NCI-H2029 (cell line): ENCODE results near the gene GPS2.
"Not testable (repeated sequence)": the region's sequence is repeated elsewhere in the genome, so short reads cannot be mapped to it uniquely, and the experiment has no call there.

Experiments used
- DNase-seq: peaks from one replicate; lab custom pipeline; 2025; lab: John Stamatoyannopoulos, UW

Gene GPS2

GRCh38 chr17:7336240-7337175, 21.3 kb upstream of the GPS2 start, which contains the start of gene ACAP1:
Gene ACAP1 (plus strand): TSS chr17:7336529. CDS start chr17:7336735, 206 bp downstream.
- DNase-seq = no peak

DNA sequence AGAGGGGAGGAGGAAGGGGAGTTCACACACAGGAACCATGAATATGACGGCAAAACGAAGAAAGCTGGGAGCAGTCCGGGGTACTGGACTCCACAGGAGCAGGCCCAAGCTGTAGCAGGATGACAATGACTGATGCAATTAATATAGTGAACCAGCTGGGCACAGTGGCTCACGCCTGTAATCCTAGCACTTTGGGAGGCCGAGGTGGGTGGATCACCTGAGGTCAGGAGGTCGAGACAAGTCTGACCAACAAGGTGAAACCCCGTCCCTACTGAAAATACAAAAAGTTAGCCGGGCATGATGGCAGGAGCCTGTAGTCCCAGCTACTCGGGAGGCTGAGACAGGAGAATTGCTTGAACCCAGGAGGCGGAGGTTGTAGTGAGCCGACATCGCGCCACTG, 20.6 kb upstream of the GPS2 start:
- DNase-seq = not testable (repeated sequence)

DNA sequence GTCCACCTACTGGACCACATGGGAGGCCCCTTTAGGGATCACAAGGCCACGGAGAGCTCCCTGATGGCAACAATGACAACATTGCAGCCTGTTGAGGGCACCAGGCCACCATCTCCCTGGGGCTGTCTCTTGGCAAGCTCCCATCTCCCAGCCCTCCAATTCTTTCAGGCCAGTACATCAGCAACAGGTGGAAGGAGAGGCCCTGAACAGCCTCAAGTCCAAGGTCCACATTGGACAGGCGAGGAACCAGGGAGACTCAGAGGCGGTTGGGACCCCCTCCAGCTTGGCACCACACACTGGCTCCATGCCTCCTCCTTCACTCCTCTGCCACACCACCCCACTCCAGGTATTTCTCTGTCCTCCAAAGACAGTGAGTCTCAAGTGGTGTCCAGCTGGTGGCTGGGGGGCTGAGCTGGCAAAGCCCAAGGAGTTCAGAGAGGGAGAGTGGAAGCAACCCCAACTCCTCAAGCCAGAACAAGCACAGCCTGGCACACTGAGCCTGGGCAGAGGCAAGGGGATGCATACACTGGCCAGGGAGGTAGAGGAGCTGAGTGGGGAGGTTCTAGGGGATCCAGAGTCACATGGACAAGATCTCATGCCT, 19.9 kb upstream of the GPS2 start:
- no peak for DNase-seq

DNA sequence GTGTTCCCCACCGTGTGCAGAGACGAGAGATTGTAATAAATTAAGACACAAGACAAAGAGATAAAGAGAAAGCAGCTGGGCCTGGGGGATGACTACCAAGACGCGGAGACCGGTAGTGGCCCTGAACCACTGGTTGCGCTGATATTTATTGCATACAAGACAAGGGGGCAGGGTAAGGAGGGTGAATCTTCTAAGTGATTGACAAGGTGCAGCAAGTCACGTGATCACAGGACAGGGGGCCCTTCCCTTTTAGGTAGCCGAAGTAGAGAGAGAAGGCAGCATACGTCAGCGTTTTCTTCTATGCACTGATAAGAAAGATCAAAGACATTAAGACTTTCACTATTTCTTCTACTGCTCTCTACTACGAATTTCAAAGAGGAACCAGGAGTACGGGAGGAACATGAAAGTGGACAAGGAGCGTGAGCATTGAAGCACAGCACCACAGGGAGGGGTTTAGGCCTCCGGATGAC, 17.5 kb upstream of the GPS2 start:
- DNase-seq = not testable (repeated sequence)

GRCh38 chr17:7332111-7332510, 17.0 kb upstream of the GPS2 start:
- DNase-seq = no peak

DNA sequence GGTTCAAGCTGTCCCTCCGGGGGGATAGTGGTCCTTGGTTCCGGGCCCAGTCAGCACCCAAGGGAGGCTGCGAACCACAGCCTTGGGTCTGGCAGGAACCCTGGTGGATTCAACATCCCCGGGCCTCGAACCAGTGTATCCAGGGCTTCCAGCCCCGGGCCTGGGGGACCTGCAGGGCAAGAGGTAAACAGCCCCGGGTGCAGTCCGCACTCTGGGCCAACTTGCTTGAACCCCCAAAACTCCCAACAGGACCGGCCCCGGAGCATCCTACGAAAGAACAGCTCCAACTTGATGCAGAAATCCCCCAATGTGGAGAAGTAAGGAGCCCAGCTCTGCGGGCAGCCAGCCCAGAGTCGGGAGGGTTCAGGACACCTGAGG, 15.5 kb upstream of the GPS2 start:
- DNase-seq = no peak

- DNase-seq = peak; percentile 24
Observed at GRCh38 chr17:7329997-7330637, 15.0 kb upstream of the GPS2 start.

DNA sequence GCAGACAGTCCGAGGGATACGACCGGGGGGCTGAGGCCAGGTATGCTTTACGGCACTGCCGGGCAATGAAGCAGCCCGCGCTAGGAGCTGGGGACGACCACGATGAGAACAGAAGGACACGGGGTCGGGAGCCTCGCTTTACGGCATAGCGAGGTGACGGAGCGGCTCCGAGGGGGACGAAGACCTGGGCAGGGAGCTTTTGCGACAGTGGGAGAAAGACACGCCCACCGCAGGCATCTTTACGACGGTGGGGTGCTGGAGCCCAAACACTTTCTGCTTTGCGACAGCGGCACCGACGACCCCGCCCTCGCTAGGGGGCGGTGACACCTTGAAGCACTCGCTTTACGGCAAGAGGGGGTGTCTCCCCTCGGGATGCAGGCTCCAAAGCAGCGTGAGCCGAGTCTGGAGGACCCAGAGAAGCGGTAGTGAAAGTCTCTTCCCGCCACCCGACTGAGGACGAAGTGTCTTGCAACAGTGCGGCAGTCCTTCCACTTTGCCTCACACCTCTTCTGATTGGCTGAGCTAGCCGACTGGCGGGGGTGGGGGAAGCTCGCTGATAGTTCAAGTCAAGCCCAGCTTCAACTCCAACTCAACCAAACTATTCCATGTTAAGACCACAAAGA, 14.3 kb upstream of the GPS2 start:
- peak; percentile 93 for DNase-seq

DNA sequence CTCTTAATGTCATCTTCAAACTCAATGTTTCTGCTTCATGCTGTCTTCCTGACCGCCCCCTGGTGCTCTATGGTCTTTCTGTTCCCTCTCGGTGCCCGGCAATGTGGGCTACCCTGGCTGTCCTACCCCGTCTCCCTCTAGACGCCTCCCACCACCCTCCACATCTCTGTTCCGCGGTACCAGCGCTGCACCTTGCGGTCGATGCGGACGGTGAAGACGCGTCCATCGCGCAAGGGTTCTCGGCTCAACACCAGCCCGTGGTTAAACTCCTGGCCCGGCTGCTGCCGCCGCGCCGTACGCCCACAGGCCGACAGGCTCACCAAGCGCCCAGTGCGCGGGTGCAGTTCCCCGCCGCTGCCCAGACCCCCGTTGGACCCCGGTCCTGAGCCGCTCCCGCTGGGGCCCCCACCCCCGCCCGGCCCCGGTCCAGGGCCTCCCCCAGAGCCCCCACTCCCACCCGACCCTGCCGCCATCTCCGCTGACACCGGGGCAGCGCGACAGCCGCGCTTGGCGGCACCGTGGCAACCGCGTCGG, 13.7 kb upstream of the GPS2 start, which contains the start of gene NEURL4:
Gene NEURL4 (minus strand): TSS at position 496 of the 534 bp plus-strand sequence. CDS start 23 bp downstream, at position 473.
- DNase-seq = no peak

GRCh38 chr17:7328009-7328408, 12.8 kb upstream of the GPS2 start:
- no peak for DNase-seq

DNA sequence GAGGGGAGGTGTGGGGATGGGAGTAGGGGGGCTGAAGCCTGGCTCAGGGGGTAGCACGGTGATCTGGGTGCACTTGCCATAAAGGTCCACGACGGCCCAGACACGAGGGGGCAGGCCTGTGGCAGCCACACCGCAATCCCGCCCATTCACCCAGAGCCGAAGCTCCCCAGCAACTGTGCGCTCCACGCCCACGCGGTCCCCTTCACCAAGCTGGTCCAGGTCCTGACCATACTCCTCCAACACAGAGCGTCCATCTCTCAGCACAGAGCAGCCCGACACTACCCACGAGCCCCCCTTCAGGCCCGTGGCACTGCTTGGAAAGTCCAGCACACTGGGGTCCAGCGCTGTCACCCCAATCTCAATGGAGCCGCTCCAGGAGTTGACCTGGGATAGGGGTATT, 12.3 kb upstream of the GPS2 start:
- no peak for DNase-seq

GRCh38 chr17:7327056-7327455, 11.9 kb upstream of the GPS2 start:
- DNase-seq = no peak

DNA sequence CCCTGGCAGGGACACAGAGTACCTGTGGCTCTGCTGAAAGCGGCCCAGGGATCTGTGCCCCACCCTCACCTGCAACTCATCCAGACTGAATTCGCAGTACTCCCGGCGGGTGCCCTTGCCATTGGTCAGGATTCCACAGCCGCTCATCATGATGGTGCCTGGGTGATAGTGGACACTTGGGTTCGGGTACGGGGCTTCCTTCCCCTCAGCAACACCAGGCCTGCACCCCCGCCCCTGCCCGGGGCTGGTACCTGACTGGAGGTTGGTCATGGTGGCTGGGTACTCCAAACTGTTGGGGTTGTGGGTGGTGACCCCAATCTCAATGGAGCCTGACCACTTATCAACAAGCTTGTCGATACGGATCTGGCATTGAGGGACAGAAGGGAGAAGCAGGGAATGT, 11.0 kb upstream of the GPS2 start:
- no peak for DNase-seq

- DNase-seq = no peak
Observed at GRCh38 chr17:7325031-7325528, 9.9 kb upstream of the GPS2 start.

- no peak for DNase-seq
Observed at GRCh38 chr17:7324438-7324779, 9.2 kb upstream of the GPS2 start.

DNA sequence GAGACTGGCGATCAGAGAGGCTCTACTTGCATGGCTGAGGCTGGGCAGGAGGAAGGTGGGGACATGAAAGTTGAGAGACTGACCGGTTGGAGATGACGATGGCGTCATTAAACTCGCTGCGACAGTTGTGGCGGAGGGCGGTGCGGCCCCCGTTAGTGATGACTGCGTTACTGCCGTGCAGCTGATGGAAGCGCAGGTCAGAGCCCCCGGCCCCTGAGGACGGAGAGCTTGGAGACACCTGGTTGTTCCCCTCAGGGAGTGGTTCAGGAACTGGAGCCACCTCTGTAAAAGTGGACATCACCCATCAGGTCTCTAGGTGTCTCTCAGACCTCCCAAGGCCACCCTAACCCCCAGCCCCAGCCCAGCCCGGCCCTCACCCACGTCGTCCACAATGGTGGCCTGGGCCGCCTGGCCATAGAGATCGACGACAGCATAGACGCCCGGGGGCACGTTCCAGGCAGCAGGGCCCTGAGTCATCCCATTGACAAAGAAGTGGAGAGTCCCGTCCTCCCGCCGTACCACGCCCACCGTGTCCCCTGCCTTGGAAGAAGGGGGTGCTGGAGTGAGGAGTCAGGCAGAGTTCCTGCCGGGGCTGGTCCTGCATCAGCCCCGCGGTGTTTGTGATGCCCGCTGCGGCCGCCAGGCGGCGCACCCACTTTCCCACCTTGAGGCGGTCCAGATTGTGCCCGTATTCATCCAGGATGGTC, 8.7 kb upstream of the GPS2 start:
- DNase-seq = no peak

- peak; percentile 17 for DNase-seq
Observed at GRCh38 chr17:7322520-7323194, 7.5 kb upstream of the GPS2 start.

- DNase-seq = no peak
Observed at GRCh38 chr17:7321466-7321865, 6.3 kb upstream of the GPS2 start.

- no peak for DNase-seq
Observed at GRCh38 chr17:7318121-7318860, 3.1 kb upstream of the GPS2 start.
